ENCODE results near the gene PRRT3. TPM values are rescaled to one million over a fixed set of nuclear protein-coding genes. Genes with fewer than 3 reads are reported as not detected.

The PRRT3 gene
- total and polyA plus RNA-seq, 2 of the 13 experiments (the other 11 are each of a cell fraction or from before 2014, with no cell fraction given), result 0.22 to 0.44 TPM

DNA sequence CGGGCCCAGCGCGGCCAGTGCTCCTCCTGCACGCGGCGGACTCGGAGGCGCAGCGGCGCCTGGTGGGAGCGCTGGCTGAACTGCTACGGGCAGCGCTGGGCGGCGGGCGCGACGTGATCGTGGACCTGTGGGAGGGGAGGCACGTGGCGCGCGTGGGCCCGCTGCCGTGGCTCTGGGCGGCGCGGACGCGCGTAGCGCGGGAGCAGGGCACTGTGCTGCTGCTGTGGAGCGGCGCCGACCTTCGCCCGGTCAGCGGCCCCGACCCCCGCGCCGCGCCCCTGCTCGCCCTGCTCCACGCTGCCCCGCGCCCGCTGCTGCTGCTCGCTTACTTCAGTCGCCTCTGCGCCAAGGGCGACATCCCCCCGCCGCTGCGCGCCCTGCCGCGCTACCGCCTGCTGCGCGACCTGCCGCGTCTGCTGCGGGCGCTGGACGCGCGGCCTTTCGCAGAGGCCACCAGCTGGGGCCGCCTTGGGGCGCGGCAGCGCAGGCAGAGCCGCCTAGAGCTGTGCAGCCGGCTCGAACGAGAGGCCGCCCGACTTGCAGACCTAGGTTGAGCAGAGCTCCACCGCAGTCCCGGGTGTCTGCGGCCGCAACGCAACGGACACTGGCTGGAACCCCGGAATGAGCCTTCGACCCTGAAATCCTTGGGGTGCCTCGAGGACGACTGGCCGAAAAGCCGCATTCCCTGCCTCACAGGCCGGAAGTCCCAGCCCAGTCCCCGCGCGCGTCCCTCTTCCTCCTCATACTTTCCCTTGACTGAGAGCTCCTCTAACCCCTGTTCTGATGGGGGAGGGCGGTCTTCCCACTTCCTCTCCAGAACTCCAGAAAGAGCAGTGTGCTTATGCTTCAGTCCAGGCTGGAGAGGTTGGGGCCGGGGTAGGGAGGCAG, 36.7 kb downstream of the PRRT3 start (continued):
- TF ChIP-seq, protein P1, sequence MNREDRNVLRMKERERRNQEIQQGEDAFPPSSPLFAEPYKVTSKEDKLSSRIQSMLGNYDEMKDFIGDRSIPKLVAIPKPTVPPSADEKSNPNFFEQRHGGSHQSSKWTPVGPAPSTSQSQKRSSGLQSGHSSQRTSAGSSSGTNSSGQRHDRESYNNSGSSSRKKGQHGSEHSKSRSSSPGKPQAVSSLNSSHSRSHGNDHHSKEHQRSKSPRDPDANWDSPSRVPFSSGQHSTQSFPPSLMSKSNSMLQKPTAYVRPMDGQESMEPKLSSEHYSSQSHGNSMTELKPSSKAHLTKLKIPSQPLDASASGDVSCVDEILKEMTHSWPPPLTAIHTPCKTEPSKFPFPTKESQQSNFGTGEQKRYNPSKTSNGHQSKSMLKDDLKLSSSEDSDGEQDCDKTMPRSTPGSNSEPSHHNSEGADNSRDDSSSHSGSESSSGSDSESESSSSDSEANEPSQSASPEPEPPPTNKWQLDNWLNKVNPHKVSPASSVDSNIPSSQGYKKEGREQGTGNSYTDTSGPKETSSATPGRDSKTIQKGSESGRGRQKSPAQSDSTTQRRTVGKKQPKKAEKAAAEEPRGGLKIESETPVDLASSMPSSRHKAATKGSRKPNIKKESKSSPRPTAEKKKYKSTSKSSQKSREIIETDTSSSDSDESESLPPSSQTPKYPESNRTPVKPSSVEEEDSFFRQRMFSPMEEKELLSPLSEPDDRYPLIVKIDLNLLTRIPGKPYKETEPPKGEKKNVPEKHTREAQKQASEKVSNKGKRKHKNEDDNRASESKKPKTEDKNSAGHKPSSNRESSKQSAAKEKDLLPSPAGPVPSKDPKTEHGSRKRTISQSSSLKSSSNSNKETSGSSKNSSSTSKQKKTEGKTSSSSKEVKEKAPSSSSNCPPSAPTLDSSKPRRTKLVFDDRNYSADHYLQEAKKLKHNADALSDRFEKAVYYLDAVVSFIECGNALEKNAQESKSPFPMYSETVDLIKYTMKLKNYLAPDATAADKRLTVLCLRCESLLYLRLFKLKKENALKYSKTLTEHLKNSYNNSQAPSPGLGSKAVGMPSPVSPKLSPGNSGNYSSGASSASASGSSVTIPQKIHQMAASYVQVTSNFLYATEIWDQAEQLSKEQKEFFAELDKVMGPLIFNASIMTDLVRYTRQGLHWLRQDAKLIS (CRISPR knock-in tag; IDR thresholded peaks at IDR 0.05), result no peak; the same call in 1 of the 2 replicates
- TF ChIP-seq EEA1 (CRISPR knock-in tag; IDR thresholded peaks at IDR 0.05; ENCODE audit: borderline replicate concordance), result peak; percentile 47; the same call in 1 of the 2 replicates
- TF ChIP-seq HDAC2 (CRISPR knock-in tag; IDR thresholded peaks at IDR 0.05), result 0 out of 2 replicates have a peak, but pooled peaks have one; percentile 33
- TF ChIP-seq ZNF138 (CRISPR knock-in tag; IDR thresholded peaks at IDR 0.05; ENCODE audit: low read depth), result peak; percentile 75; the same call in 1 of the 2 replicates
- no peak for TF ChIP-seq ATF7 (IDR thresholded peaks at IDR 0.05)
- TF ChIP-seq ATF7 (CRISPR knock-in tag; IDR thresholded peaks at IDR 0.05), result no peak; the same call in 1 of the 2 replicates
- no peak for TF ChIP-seq TCF7L2 (IDR thresholded peaks at IDR 0.05; ENCODE audit: low read depth, low read length)
- TF ChIP-seq ZNF83 (CRISPR knock-in tag; IDR thresholded peaks at IDR 0.05; ENCODE audit: borderline replicate concordance), result peak; percentile 90
- TF ChIP-seq, protein P2, sequence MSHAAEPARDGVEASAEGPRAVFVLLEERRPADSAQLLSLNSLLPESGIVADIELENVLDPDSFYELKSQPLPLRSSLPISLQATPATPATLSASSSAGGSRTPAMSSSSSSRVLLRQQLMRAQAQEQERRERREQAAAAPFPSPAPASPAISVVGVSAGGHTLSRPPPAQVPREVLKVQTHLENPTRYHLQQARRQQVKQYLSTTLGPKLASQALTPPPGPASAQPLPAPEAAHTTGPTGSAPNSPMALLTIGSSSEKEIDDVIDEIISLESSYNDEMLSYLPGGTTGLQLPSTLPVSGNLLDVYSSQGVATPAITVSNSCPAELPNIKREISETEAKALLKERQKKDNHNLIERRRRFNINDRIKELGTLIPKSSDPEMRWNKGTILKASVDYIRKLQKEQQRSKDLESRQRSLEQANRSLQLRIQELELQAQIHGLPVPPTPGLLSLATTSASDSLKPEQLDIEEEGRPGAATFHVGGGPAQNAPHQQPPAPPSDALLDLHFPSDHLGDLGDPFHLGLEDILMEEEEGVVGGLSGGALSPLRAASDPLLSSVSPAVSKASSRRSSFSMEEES (CRISPR knock-in tag; IDR thresholded peaks at IDR 0.05), result peak; percentile 62; the same call in 1 of the 2 replicates
- TF ChIP-seq HMG20A (CRISPR knock-in tag; IDR thresholded peaks at IDR 0.05; ENCODE audit: borderline replicate concordance), result no peak
- no peak for TF ChIP-seq NONO (IDR thresholded peaks at IDR 0.05)
- peak; percentile 67 for TF ChIP-seq NONO (CRISPR knock-in tag; conservative IDR thresholded peaks at IDR 0.05)
- TF ChIP-seq, protein P3, sequence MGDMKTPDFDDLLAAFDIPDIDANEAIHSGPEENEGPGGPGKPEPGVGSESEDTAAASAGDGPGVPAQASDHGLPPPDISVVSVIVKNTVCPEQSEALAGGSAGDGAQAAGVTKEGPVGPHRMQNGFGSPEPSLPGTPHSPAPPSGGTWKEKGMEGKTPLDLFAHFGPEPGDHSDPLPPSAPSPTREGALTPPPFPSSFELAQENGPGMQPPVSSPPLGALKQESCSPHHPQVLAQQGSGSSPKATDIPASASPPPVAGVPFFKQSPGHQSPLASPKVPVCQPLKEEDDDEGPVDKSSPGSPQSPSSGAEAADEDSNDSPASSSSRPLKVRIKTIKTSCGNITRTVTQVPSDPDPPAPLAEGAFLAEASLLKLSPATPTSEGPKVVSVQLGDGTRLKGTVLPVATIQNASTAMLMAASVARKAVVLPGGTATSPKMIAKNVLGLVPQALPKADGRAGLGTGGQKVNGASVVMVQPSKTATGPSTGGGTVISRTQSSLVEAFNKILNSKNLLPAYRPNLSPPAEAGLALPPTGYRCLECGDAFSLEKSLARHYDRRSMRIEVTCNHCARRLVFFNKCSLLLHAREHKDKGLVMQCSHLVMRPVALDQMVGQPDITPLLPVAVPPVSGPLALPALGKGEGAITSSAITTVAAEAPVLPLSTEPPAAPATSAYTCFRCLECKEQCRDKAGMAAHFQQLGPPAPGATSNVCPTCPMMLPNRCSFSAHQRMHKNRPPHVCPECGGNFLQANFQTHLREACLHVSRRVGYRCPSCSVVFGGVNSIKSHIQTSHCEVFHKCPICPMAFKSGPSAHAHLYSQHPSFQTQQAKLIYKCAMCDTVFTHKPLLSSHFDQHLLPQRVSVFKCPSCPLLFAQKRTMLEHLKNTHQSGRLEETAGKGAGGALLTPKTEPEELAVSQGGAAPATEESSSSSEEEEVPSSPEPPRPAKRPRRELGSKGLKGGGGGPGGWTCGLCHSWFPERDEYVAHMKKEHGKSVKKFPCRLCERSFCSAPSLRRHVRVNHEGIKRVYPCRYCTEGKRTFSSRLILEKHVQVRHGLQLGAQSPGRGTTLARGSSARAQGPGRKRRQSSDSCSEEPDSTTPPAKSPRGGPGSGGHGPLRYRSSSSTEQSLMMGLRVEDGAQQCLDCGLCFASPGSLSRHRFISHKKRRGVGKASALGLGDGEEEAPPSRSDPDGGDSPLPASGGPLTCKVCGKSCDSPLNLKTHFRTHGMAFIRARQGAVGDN (CRISPR knock-in tag; IDR thresholded peaks at IDR 0.05), result peak; percentile 94
- TF ChIP-seq, protein P4, sequence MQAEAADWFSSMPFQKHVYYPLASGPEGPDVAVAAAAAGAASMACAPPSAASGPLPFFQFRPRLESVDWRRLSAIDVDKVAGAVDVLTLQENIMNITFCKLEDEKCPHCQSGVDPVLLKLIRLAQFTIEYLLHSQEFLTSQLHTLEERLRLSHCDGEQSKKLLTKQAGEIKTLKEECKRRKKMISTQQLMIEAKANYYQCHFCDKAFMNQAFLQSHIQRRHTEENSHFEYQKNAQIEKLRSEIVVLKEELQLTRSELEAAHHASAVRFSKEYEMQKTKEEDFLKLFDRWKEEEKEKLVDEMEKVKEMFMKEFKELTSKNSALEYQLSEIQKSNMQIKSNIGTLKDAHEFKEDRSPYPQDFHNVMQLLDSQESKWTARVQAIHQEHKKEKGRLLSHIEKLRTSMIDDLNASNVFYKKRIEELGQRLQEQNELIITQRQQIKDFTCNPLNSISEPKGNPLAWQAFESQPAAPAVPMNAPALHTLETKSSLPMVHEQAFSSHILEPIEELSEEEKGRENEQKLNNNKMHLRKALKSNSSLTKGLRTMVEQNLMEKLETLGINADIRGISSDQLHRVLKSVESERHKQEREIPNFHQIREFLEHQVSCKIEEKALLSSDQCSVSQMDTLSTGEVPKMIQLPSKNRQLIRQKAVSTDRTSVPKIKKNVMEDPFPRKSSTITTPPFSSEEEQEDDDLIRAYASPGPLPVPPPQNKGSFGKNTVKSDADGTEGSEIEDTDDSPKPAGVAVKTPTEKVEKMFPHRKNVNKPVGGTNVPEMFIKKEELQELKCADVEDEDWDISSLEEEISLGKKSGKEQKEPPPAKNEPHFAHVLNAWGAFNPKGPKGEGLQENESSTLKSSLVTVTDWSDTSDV (CRISPR knock-in tag; IDR thresholded peaks at IDR 0.05), result peak; percentile 82; the same call in 1 of the 2 replicates

Data from HepG2 (cell line).